GM06990 (cell line): ENCODE results near the gene PSAP.
"Not testable (repeated sequence)": the region's sequence is repeated elsewhere in the genome, so short reads cannot be mapped to it uniquely, and the experiment has no call there.

Experiments
- DNase-seq: peaks from one replicate; pipeline ENCODE4 v3.0.0-alpha.2; 2011; ENCODE audit not compliant: insufficient read length; ENCODE audit errors: extremely low read depth
- H3K27me3 ChIP-seq: replicated peaks from 2 replicates; pipeline ENCODE4 v1.6.0; 2011; ENCODE audit warnings: low read length; ENCODE audit not compliant: control insufficient read depth, insufficient read depth
- H3K36me3 ChIP-seq: 2 replicates; pipeline ENCODE4 v1.5.1; 2011; ENCODE audit warnings: low read length; ENCODE audit not compliant: control insufficient read depth, insufficient read depth
- H3K4me3 ChIP-seq: replicated peaks from 2 replicates; pipeline ENCODE4 v1.5.1; 2011; ENCODE audit warnings: low read depth, mild to moderate bottlenecking, control low read depth, low read length
- TF ChIP-seq, protein P1 (sequence below): IDR thresholded peaks from 2 replicates; pipeline ENCODE4 v1.5.1; 2011; ENCODE audit warnings: low read length, control low read depth, mild to moderate bottlenecking, inconsistent platforms; ENCODE audit not compliant: insufficient read depth, poor library complexity, severe bottlenecking

PSAP gene

DNA sequence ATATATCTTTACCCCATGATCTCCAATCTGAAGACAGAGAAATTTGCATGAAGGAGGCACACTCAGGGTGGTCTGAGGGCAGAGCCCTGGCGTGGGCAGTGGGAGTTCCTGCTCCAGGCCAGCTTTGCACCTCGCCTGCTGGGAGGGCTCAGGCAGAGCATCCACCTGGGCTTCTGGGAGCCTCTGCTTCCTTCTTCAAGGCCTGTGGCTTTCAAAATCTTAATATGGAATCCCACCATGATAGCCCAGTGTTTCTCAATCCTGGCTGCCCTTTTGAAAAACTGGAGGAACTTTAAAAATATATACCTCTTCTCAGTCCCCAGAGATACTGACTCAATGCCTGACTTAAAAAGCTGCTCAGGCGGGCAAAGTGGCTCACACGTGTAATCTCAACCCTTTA is 36.7 kb upstream of the PSAP start:
- no peak for DNase-seq
- H3K4me3 ChIP-seq: no peak overlapping the region
- H3K27me3 ChIP-seq: no peaks in the 10 kb centered on the region
- H3K36me3 ChIP-seq: no peaks in the 10 kb centered on the region
- TF ChIP-seq, protein P1, sequence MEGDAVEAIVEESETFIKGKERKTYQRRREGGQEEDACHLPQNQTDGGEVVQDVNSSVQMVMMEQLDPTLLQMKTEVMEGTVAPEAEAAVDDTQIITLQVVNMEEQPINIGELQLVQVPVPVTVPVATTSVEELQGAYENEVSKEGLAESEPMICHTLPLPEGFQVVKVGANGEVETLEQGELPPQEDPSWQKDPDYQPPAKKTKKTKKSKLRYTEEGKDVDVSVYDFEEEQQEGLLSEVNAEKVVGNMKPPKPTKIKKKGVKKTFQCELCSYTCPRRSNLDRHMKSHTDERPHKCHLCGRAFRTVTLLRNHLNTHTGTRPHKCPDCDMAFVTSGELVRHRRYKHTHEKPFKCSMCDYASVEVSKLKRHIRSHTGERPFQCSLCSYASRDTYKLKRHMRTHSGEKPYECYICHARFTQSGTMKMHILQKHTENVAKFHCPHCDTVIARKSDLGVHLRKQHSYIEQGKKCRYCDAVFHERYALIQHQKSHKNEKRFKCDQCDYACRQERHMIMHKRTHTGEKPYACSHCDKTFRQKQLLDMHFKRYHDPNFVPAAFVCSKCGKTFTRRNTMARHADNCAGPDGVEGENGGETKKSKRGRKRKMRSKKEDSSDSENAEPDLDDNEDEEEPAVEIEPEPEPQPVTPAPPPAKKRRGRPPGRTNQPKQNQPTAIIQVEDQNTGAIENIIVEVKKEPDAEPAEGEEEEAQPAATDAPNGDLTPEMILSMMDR: no peak

DNA sequence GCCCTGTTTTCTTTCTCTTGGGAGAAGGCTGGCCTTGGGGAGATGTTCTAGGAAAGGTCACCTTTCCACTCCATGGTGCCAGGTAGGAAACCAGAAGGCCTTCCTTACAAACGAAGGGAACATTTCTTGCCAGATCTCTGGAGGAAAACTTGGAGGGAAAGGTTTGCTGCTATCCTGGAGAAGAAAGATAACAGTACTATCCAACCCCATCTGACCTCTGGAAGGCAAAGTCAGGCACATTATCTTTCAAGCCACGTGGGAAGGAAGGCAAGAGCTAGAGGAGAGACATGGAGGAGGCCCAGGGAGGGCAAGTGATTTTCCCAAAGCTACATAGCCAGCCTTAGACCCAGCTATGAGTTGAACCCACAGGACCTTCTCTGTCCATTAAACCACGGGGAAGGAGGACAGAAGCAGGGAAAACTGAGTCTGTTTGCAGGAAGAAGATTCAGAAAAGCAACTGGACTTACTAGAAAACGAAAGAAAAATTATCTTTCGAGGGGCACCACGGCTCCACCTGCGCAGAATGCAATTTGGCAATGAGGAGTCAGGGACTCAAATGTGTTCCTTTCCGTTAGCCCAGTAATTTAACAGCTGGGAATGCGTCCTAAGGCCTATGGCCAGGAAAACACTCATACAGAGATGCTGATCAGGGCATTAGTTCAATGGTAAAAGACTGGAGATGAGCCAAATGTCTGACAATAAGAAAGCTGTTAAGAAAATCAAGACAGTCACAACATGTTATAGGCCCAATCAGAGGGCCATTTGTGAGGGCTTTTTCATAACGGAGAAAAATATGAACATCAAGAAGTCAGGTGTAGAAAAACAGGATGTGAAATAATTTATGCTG is 32.0 kb upstream of the PSAP start:
- TF ChIP-seq, protein P1: no peak
- Histone ChIP-seq H3K4me3 (no peak overlapping the region), H3K36me3 (no peaks in the 10 kb centered on the region), H3K27me3 (no peaks in the 10 kb centered on the region)
- DNase-seq: no peak

DNA sequence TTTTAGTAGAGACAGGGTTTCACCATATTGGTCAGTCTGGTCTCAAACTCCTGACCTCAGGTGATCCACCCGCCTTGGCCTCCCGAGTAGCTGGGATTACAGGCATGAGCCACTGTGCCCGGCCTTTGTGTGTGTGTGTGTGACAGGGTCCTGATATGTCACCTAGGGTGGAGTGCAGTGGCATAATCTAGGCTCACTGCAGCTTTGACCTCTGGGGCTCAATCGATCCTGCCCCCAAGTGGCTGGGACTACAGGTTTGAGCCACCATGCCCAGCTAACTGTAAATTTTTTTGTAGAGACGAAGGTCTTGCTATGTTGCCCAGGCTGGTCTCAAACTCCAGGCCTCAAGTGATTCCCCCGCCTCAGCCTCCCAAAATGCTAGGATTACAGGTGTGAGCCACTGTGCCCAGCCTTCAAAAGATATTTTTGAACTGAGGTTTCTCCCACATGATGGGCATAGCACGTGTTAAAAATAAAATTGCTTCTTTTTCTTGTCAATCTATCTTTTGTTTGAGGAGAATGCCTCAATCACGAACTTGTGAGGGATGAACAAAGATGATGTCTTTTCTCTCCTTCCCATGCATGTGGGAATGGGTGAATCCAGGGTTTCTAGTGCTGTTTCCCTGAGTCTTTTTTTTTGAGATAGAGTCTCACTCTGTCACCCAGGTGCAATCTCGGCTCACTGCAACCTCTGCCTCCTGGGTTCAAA is 30.8 kb upstream of the PSAP start:
- no peak overlapping the region for H3K4me3 ChIP-seq
- no peak for DNase-seq
- TF ChIP-seq, protein P1: no peak
- no peaks in the 10 kb centered on the region for H3K36me3 ChIP-seq
- H3K27me3 ChIP-seq: no peaks in the 10 kb centered on the region

DNA sequence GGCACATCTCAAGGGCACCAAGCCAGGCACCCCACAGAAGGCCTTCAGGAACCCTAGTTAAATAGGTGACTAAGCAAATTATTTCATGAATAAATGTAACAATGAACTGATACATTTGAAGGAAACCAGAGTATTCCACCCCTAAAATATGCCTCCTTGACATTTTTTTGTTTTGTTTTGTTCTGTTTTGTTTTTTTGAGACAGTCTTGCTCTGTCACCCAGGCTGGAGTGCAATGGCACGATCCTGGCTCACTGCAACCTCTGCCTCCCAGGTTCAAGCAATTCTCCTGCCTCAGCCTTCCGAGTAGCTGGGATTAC is 30.2 kb upstream of the PSAP start:
- H3K36me3 ChIP-seq, H3K27me3 ChIP-seq, DNase-seq, H3K4me3 ChIP-seq: not testable (repeated sequence)

DNA sequence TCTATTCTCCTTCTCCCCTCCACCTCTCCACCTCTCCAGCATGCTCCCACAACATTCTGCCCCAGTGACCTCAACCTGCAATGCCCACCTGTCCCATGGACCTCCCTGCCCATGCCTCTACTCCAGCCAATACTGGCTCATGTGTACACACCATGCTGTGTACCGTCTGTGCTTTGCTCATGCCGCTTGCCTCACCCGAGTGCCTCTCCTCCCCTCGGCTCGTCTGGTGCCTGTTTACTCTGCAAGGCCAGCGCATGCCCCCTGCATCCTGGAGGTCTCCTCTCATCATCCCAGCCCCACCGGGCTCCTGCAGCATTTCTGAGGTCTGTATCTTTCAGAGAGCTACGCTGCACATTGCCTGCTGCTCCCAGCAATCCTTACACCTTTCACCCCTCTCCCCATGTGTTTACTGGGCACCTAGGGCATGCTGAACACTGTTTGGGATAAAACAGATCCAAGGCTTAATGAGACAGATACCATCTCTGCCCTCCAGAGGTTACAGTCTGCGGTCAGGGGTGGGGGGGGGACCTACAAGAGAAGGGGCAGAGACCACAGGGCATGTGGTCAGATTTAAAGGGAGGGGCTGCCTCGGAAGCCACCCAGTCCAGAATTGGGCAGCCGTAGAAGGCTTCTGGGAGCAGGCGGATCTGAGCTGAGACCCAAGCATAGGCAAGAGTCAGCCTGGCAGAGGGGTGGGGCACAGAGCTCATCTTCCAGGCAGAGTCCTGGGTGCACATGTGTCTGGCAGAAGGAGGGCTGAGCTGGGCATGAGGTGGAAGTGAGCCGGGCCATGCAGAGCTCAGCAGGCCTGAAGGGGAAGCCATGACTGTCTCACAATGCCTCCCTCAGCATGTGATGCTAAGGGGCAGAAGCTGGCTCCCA is 29.6 kb upstream of the PSAP start:
- H3K4me3 ChIP-seq: no peak overlapping the region
- H3K27me3 ChIP-seq: no peaks in the 10 kb centered on the region
- no peak for DNase-seq
- H3K36me3 ChIP-seq: no peaks in the 10 kb centered on the region
- TF ChIP-seq, protein P1: no peak

DNA sequence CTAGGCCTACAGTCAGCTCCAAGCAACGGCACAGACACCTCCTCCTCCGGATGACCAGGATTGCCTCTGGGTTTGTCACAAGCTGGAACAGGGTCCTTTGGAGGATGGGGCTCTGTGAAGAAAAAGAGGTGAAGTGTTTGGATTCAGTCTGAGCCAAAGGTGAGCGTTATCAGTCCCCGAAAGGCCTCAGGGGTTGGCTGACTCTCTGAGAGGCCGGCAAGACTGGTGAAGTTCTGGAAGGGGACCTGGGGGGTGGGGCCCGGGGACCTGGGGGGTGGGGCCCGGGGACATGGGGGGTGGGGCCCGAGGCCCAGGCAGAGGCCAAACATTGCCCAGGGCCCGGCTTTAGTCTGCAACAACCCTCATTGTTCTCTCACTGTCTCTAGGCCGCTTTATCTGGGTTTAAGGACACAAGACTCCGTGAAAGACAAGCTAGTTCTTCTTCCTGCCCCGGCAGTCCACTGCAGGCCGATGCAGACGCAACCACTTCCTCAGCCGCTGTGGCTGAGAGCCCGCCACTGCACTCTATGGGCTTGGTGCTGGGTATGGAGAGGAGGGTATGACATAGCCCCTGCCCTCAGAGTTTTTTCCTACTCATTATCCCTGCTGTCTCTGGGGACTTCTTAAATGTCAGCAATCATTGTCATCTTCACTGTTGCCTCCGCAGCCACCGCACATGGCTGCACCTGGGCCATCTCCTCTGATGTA is 27.4 kb upstream of the PSAP start:
- DNase-seq: no peak
- H3K27me3 ChIP-seq: no peaks in the 10 kb centered on the region
- H3K4me3 ChIP-seq: no peak overlapping the region
- no peaks in the 10 kb centered on the region for H3K36me3 ChIP-seq
- TF ChIP-seq, protein P1: no peak
